Measurements from ENCODE around the gene TSPO. TPM values are rescaled to one million over a fixed set of nuclear protein-coding genes. Genes with fewer than 3 reads are reported as not detected.

The TSPO gene
- total RNA-seq, 1 experiment from 2014 or later, result 144 TPM

GRCh38 chr22:43156413-43156812 lies 5.1 kb downstream of the TSPO start:
- no TSS peak for BruUV-seq (replicated peaks)
- in situ Hi-C loops (cut with HindIII; ENCODE audit: low pct_unique_long_range_greater_than_20kb, low sequenced_read_pairs), result no loop called here

DNA sequence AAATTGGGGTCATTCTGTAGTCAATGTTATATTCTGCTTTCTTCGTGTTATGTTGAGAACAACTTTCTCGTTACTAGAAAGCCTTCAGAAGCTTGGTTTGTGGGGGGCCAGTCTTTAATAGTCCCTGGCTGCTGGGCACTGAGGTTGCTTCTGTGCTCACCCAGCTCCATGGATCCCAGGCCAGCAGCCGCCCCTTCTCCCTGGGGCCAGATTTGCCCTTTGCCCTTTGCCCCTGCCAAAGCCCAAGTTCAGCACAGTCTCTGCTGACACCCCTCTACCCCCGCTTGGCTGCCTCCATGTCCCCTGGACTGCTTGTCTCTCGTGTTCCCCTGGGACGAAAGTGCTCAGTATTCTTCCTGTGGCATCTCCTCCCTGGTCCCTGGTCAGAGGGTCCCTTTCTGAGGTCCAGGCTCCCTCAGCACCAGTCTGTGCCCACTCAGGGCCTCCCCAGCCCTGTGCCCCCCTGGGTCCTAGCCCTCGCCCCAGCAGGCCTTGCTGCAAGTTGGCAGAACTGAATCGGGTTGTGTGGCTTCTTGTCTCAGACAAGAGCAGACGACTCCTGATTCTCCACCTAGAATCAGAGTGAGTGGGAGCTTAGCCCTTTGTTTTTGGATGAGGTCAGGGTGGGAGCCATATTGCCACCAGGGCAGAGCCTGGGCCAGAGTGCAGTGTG lies 6.7 kb downstream of the TSPO start:
- POLR2A ChIA-PET, result no interaction called here
- Histone ChIP-seq H3K27me3 (ENCODE audit: control insufficient read depth, insufficient read depth, low read length) (no peaks in the 10 kb centered on the region), H3K4me3 (ENCODE audit: low read depth in 2 of 2, low read length in 2 of 2) (no peak overlapping the region), H3K9me3 (ENCODE audit: control insufficient read depth, insufficient read depth, low read depth, low read length) (no peaks in the 10 kb centered on the region), H3K27ac (ENCODE audit: low read length) (no peak overlapping the region), H3K4me1 (ENCODE audit: control insufficient read depth, insufficient read depth, low read length) (peaks cover 6% of the 10 kb centered on the region; the same call in 1 of the 2 replicates), H3K36me3 (ENCODE audit: control insufficient read depth, insufficient read depth, low read length) (no peaks in the 10 kb centered on the region)
- ATAC-seq (no peak), DNase-seq (ENCODE audit: low read depth, low spot score) (no peak)
- no peak for TF ChIP-seq POLR2AphosphoS5 (IDR thresholded peaks at IDR 0.05; ENCODE audit: low read depth, low read length)
- no peak for TF ChIP-seq REST (IDR thresholded peaks at IDR 0.05; ENCODE audit: insufficient read depth in 1 of 2, low read depth in 2 of 2, low read length in 1 of 2)
- no peak for TF ChIP-seq SIN3A (IDR thresholded peaks at IDR 0.05; ENCODE audit: borderline replicate concordance, insufficient read depth, low read depth, low read length)
- TF ChIP-seq TCF7L2 (IDR thresholded peaks at IDR 0.05; ENCODE audit: low read depth, low read length), result no peak
- TF ChIP-seq CTCF (IDR thresholded peaks at IDR 0.05), result no peak
- no TSS peak for BruUV-seq (replicated peaks)
- intact Hi-C loops (cut with micrococcal nuclease; ENCODE audit: unreplicated experiment) (no loop called here), in situ Hi-C loops (cut with HindIII; ENCODE audit: low pct_unique_long_range_greater_than_20kb, low sequenced_read_pairs) (no loop called here)
- CTCF ChIA-PET, result interaction anchor here (0.5 kb wide), 1 partner anchor 50 kb away, joined by 6 read pairs; no protein-coding TSS in a partner anchor

More at GRCh38 chr22:43156413-43156812, 5.1 kb downstream of the TSPO start:
- Histone ChIP-seq H3K9me3 (ENCODE audit: control insufficient read depth, insufficient read depth, low read depth, low read length) (no peaks in the 10 kb centered on the region), H3K4me3 (ENCODE audit: low read depth in 2 of 2, low read length in 2 of 2) (no peak overlapping the region), H3K36me3 (ENCODE audit: control insufficient read depth, insufficient read depth, low read length) (no peaks in the 10 kb centered on the region), H3K27ac (ENCODE audit: low read length) (no peak overlapping the region), H3K4me1 (ENCODE audit: control insufficient read depth, insufficient read depth, low read length) (peaks cover 6% of the 10 kb centered on the region; the same call in 1 of the 2 replicates), H3K27me3 (ENCODE audit: control insufficient read depth, insufficient read depth, low read length) (no peaks in the 10 kb centered on the region)
- TF ChIP-seq TCF7L2 (IDR thresholded peaks at IDR 0.05; ENCODE audit: low read depth, low read length), result no peak
- no peak for TF ChIP-seq POLR2AphosphoS5 (IDR thresholded peaks at IDR 0.05; ENCODE audit: low read depth, low read length)
- TF ChIP-seq SIN3A (IDR thresholded peaks at IDR 0.05; ENCODE audit: borderline replicate concordance, insufficient read depth, low read depth, low read length), result no peak
- TF ChIP-seq CTCF (IDR thresholded peaks at IDR 0.05), result no peak
- no peak for TF ChIP-seq REST (IDR thresholded peaks at IDR 0.05; ENCODE audit: insufficient read depth in 1 of 2, low read depth in 2 of 2, low read length in 1 of 2)
- intact Hi-C loops (cut with micrococcal nuclease; ENCODE audit: unreplicated experiment), result no loop called here
- CTCF ChIA-PET, result interaction anchor here (0.6 kb wide), 1 partner anchor 34 kb away, joined by 3 read pairs; no protein-coding TSS in a partner anchor
- POLR2A ChIA-PET, result no interaction called here
- ATAC-seq, result no peak
- no peak for DNase-seq (ENCODE audit: low read depth, low spot score)

Measured in Panc1 (cell line).